HCT116 (cell line): ENCODE results near the gene MRPL36.

Experiments
- CEBPB ChIP-seq: IDR thresholded peaks from 2 replicates; pipeline ENCODE4 v1.6.1; 2012; ENCODE audit warnings: low read depth
- ELF1 ChIP-seq: IDR thresholded peaks from 2 replicates; pipeline ENCODE4 v1.6.1; 2012; ENCODE audit warnings: low read depth, borderline replicate concordance
- MAX ChIP-seq: IDR thresholded peaks from 2 replicates; pipeline ENCODE4 v1.6.1; 2012
- POLR2A ChIP-seq: IDR thresholded peaks from 2 replicates; pipeline ENCODE4 v1.7.0; 2011; ENCODE audit warnings: borderline replicate concordance; ENCODE audit not compliant: insufficient read depth, insufficient read length; ENCODE audit errors: extremely low read depth
- POLR2AphosphoS5 ChIP-seq: IDR thresholded peaks from 2 replicates; pipeline ENCODE4 v1.6.1; 2011; ENCODE audit warnings: mild to moderate bottlenecking, low read depth, low read length, moderate library complexity
- REST ChIP-seq: IDR thresholded peaks from 2 replicates; pipeline ENCODE4 v1.6.1; 2012; ENCODE audit warnings: low read depth
- ZFX ChIP-seq: fragments of 450-650 bp; IDR thresholded peaks from 2 replicates; pipeline ENCODE4 v1.6.1; 2017
- TF ChIP-seq, protein P1 (sequence below), 3 experiments: fragments of 200-600 bp in 1 of 3; sonication (generic) in 1 of 3; IDR thresholded peaks in 2 of 3; conservative IDR thresholded peaks in 1 of 3; 2 replicates each; pipeline ENCODE4 v1.5.1; 2012 to 2017; ENCODE audit warnings: low read depth in 2 of 3, low read length in 2 of 3, antibody characterized with exemption in 1 of 3, borderline replicate concordance in 1 of 3, control low read depth in 1 of 3, mild to moderate bottlenecking in 1 of 3, mixed read lengths in 1 of 3, mixed run types in 1 of 3, moderate library complexity in 1 of 3; ENCODE audit not compliant: insufficient read depth in 1 of 3

DNA sequence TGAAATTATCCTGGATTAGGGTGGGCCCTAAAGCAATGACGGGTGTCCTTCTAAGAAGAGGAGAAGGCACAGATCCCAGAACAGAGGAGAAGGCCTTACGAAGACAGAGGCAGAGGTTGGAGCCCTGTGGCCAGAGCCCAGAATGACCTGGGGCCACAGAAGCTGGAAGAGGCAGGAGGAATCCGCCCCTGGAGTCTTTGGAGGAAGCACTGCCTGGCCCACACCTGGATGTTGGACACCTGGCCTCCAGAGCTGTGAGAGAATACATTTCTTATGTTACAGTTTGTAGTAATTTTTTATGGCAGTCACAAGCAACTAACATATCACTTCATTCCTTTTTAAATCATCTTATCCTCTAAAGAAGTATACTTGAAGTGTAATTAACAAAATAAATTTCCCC is 8.5 kb downstream of the MRPL36 start:
- TF ChIP-seq, protein P1, sequence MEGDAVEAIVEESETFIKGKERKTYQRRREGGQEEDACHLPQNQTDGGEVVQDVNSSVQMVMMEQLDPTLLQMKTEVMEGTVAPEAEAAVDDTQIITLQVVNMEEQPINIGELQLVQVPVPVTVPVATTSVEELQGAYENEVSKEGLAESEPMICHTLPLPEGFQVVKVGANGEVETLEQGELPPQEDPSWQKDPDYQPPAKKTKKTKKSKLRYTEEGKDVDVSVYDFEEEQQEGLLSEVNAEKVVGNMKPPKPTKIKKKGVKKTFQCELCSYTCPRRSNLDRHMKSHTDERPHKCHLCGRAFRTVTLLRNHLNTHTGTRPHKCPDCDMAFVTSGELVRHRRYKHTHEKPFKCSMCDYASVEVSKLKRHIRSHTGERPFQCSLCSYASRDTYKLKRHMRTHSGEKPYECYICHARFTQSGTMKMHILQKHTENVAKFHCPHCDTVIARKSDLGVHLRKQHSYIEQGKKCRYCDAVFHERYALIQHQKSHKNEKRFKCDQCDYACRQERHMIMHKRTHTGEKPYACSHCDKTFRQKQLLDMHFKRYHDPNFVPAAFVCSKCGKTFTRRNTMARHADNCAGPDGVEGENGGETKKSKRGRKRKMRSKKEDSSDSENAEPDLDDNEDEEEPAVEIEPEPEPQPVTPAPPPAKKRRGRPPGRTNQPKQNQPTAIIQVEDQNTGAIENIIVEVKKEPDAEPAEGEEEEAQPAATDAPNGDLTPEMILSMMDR (IDR thresholded peaks at IDR 0.05 in 2 of 3, conservative IDR thresholded peaks at IDR 0.05 in 1 of 3; ENCODE audit: borderline replicate concordance in 1 of 3, insufficient read depth in 1 of 3, low read depth in 2 of 3, low read length in 2 of 3), result no peak
- TF ChIP-seq ELF1 (no peak), MAX (no peak), CEBPB (no peak), POLR2A (no peak), POLR2AphosphoS5 (no peak), REST (no peak), ZFX (no peak)
